ENCODE measurements around the gene APLP1.

Gene APLP1

GRCh38 chr19:35852029-35852780, 16.2 kb upstream of the APLP1 start, which contains the start of gene NPHS1:
Gene NPHS1 (minus strand): TSS chr19:35852504. CDS start chr19:35851837, 667 bp downstream.
- no peak for DNase-seq (ENCODE audit: low spot score)

GRCh38 chr19:35853038-35853756, 15.2 kb upstream of the APLP1 start:
- no peak for DNase-seq (ENCODE audit: low spot score)

- DNase-seq (ENCODE audit: low spot score): no peak
Observed at GRCh38 chr19:35856546-35857149, 11.7 kb upstream of the APLP1 start, which contains the start of gene KIRREL2. Gene KIRREL2 (plus strand): TSS chr19:35856911. CDS start chr19:35857120, 209 bp downstream.

GRCh38 chr19:35858311-35858710, 10.1 kb upstream of the APLP1 start:
- DNase-seq (ENCODE audit: low spot score): no peak

GRCh38 chr19:35859414-35859813, 9.0 kb upstream of the APLP1 start:
- DNase-seq (ENCODE audit: low spot score): no peak

GRCh38 chr19:35860436-35860817, 7.9 kb upstream of the APLP1 start:
- DNase-seq (ENCODE audit: low spot score): no peak

- DNase-seq (ENCODE audit: low spot score): no peak
Observed at GRCh38 chr19:35860818-35861639, 7.3 kb upstream of the APLP1 start.

GRCh38 chr19:35861640-35862160, 6.7 kb upstream of the APLP1 start:
- no peak for DNase-seq (ENCODE audit: low spot score)

- no peak for DNase-seq (ENCODE audit: low spot score)
Observed at GRCh38 chr19:35862528-35862927, 5.8 kb upstream of the APLP1 start.

- DNase-seq (ENCODE audit: low spot score): no peak
Observed at GRCh38 chr19:35863018-35863417, 5.4 kb upstream of the APLP1 start.

GRCh38 chr19:35868823-35869326, 501 bp downstream of the APLP1 start:
- no peak for DNase-seq (ENCODE audit: low spot score)

GRCh38 chr19:35869327-35870123, 1.2 kb downstream of the APLP1 start:
- peak; percentile 88 for DNase-seq (ENCODE audit: low spot score)

GRCh38 chr19:35870124-35870736, 1.9 kb downstream of the APLP1 start:
- DNase-seq (ENCODE audit: low spot score): peak; percentile 70

GRCh38 chr19:35870798-35871197, 2.4 kb downstream of the APLP1 start:
- DNase-seq (ENCODE audit: low spot score): no peak

GRCh38 chr19:35871611-35872010, 3.2 kb downstream of the APLP1 start:
- DNase-seq (ENCODE audit: low spot score): no peak

- DNase-seq (ENCODE audit: low spot score): no peak
Observed at GRCh38 chr19:35872180-35872579, 3.8 kb downstream of the APLP1 start.

- DNase-seq (ENCODE audit: low spot score): no peak
Observed at GRCh38 chr19:35874392-35874930, 6.1 kb downstream of the APLP1 start.

GRCh38 chr19:35879068-35879467, 10.7 kb downstream of the APLP1 start:
- DNase-seq (ENCODE audit: low spot score): no peak

GRCh38 chr19:35879770-35880317, 11.5 kb downstream of the APLP1 start:
- DNase-seq (ENCODE audit: low spot score): peak; percentile 78

Measured in activated CD4-positive, alpha-beta T cell treated with anti-CD3 and anti-CD28 coated beads, Interleukin-2, Interleukin-4, amounts not matched to agents 100 ng/mL and 50 ng/mL, durations not matched to agents 16 hours and 8 hours (primary cell).